ENCODE results near the gene CXorf49.
"Not testable (repeated sequence)": the region's sequence is repeated elsewhere in the genome, so short reads cannot be mapped to it uniquely, and the experiment has no call there.

CXorf49 gene

DNA sequence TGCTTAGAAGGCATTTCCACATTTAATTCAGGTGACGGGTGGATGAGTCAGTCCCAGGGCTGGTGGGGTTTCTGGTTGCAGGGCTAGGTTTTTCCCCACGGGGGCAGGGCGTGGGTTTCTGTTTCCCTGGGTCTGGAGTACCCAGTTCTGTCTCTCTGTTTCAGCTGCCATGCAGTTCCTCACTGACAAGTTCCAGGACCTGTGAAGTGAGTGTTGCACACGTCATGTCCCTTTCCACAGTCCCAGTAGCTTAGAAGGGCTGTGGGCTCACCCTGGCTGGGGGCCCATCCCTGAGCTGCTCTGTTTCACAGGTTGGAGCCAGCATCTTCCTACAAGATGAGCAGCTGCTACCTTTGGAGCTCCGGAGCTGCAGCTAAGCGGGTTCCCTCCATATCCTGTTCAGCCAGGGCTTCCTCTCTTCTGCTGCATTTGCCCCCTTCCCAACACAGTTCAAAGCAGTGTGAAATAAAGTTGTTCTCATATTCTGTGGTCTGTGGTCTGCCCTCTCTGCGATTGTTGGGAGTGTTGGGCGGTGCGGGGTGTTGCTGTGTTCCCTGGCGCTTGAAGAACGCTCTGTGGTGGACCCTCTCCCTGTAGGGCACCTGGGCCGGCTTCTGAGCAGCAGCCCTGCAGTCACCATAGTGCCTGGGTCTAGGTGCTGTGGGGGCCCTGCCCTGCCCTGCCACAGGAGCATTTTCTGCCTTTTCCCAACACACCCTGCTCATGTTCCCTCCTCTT is 46.9 kb downstream of the CXorf49 start:
- DNase-seq, result no peak

DNA sequence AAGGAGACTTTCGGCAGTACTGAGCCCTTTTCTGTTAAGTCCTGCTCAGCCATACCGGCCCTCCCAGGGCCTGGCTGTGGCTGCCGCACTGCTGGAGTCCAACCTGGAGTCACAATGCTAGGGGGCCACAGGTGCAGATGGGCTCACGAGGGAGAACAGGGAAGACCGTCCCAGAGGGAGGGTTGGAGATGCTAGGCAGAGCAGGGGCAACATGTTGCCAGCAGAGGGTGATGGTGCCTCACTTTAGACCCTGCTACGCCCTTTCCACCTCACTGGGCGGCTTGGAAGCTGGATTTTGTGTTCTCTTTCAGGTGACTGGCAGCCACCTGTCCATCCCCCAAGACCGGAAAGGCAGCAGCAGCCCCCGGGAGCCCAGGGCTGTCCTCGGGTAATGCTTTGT is 48.1 kb downstream of the CXorf49 start:
- not testable (repeated sequence) for DNase-seq

DNA sequence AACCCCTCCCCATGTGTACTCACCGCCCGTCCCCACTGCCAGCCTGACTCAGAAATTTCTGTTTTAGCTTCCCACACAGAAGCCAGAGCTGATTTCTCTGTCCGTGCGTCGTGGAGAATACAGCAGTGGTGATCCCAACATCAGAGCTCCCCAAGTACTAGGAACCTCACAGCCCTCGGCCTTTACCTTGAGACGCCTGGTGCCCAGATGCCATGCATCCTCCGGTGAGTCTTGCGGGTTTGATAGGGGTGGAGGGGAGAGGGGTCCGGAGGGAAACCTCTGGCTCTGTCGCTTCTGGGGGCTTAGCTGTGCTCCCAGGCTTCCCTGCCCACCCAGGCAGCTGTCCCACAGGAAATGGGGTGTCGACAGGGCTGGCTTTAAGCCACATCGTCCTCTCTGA is 48.6 kb downstream of the CXorf49 start:
- DNase-seq, result no peak

DNA sequence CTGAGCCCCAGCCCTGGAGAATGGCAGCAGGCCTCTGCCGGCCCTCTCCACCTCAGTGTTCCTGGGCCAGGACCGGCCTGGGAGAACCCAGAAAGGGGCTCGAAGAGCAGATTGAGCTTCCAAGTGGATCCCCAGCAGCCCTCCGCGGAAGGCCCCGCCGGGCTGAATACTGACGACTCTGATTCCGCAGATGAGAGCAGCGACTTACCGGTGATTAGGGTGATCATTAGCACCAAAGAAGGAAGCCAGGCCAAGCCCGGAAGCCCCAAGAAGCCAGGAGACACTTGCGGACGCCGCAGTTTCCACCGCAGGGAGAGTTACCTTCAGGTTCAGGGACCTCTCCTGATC is 49.9 kb downstream of the CXorf49 start:
- DNase-seq, result no peak

DNA sequence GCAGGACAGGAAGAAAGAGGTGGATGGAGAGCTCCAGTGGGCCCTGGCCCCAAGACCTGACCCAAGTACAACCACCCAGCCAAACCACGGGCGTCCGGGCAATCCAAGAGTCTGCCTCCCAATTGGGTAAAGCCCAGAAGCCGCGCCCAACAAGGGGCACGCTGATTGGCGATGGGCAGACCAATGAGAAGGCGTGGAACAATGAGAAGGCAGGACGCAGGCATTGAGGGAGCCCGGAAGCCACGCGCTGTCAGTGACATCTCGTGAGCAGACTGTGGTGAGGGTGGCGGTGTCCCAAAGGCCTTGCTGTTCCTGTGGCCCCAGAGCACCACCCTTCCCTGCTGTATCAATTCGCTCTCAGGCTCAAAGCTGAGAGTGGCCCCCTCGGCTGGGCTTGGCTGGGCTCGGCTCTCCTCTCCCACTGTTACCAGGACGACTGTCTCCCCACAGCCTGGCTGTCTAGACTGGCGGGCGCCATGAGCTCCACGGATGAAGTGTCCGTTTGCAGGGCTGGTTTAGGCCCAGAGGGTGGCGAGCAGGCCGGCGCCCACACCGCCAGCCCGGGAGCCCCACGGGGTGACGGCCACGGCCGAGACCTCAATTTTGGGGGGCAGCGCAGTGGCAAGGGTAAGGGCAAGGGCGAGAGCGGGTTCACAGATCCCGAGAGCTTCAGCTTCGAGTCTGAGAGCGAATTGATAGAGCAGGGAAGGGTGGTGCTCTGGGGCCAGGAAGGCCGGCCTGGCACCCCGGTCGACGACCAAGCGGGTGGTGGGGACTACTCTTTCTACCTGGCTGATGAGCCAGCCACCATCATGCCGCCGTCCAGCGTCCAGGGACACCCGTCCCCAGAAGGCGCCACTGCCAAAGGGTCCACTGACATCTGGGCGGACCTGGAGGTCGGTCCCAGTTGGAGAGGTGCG is 50.5 kb downstream of the CXorf49 start, which contains the start of gene LOC101059915:
Gene LOC101059915 (plus strand): TSS at position 219 of the 920 bp plus-strand sequence.
- peak; percentile 20 for DNase-seq

DNA sequence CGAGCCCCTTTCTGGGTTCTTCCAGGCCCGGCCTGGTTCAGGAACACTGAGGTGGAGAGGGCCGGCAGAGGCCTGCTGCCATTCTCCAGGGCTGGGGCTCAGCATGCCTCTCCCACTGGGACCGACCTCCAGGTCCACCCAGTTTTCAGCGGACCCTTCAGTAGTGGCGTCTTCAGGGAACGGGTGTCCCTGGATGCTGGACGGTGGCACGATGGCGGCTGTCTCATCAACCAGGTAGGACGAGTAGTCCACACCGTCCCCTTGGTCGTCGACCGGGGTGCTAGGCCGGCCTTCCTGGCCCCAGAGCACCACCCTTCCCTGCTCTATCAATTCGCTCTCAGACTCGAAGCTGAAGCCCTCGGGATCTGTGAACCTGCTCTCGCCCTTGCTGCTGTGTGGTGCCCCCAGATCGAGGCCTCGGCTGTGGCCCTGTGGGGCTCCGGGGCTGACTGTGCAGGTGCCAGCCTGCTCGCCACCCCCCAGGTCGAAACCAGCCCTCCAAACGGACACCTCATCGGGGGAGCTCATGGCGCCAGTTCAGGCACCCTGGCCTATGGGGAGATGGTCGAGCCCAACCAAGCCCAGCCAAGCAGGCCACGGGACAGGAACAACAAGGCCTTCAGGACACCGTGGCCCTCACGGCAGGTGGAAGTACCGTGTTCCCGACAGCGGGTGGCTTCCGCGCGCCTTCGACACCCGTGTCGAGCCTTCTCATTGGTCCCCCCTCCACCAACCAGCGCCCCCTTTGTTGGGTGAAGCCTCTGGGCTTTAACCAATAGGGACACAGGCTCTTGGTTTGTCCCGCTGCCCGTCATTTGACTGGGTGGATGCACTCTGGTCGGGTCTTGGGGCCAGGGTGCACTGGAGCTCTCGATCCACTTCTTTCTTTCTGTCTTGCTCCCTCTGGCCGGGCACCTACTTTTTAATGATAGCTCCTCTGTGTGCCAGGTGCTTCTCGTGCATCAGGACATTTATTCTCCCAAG is 51.6 kb downstream of the CXorf49 start:
- DNase-seq, result no peak

DNA sequence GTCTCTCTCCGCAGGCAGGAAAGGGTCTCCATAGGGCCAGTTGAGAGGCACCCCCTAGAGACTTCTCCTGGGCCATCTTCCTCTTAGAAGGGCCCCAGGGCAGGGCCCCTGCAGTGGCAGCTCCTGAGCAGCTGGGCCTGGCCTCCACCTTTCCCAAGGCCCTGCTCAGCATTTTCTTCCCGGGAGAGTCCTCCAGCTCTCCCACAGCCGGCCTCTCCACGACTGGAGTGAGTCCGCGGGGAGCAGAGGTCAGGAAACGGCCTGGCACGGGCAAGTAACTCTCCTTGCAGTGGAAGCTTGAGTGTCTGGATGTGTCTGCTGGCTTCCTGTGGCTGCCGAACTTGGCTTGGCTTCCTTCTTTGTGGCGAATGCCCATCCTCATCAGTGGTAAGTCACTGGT is 52.3 kb downstream of the CXorf49 start:
- no peak for DNase-seq

DNA sequence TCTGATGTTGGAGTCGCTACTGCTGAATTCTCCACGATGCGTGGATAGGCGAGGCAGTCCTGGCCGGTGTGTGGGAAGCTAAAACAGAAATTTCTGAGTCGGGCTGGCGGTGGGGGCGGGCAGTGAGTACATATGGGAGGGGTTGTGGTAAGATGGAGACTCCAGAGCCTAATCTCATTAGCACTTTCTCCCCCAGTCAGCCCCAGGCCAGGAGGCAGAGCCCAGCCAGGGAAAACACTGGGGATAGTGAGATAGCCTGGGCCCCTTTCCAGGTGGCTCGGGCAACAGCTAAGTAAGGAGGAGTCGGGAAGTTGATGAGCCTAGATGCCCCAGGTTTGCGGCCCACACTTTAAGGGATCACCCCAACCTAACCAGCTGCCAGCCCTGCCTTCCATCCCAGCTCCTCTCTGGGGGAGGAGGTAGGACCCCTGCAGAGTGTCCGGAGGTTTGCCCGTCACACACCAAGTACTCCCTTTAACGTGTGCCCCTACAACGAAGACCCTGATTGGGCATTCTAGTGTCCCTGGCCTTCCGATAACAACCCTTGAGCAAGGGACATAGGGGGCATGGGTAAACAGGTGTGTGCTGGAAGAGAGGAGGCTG is 53.1 kb downstream of the CXorf49 start:
- DNase-seq, result no peak

All from NCI-H774 (cell line).